ENCODE results near the gene RPS6KL1. TPM values are rescaled to one million over a fixed set of nuclear protein-coding genes. Genes with fewer than 3 reads are reported as not detected.

Gene RPS6KL1
- total RNA-seq, 1 experiment from 2014 or later: 17.9 TPM

DNA sequence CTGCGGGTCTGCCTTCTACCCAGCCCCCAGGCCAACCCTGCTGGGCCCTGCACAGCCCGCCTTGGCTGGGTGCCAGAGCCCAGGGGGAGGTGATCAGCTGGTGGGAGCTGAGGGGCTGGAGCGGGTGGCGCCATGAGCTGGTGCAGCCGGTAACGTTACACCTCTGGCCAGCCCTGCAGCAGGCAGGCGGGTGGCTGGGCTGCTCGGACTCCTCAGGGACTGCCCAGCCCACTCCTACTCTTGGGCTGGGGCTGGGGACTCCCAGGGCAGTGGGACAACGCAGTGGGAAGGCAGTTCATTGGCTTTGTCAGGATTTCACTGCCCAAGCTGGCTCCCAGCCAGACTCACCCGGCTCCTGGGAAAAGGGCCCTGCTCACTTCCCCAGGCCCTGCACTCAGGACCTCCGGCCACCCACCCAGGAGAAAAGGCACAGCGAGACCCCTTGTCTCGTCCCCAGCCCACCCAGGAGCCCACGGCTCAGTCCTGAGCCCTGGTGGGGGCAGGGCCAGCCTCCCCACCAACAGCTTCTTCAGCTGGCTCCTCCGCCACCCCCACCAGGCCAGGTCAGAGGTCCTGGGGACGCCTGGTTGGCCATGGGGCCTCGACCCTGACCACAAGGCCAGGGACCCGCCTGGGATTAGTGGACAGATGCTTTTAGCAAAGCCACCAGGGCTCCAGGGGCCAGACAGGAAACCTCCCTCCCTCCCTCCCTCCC lies 31.3 kb upstream of the RPS6KL1 start:
- H3K79me2 ChIP-seq (ENCODE audit: low read length): no peaks in the 10 kb centered on the region
- ChIA-PET CTCF (no interaction called here), POLR2A (ENCODE audit: unreplicated experiment) (no interaction called here)
- intact Hi-C loops (cut with micrococcal nuclease): no loop called here
- TF ChIP-seq, protein P1, sequence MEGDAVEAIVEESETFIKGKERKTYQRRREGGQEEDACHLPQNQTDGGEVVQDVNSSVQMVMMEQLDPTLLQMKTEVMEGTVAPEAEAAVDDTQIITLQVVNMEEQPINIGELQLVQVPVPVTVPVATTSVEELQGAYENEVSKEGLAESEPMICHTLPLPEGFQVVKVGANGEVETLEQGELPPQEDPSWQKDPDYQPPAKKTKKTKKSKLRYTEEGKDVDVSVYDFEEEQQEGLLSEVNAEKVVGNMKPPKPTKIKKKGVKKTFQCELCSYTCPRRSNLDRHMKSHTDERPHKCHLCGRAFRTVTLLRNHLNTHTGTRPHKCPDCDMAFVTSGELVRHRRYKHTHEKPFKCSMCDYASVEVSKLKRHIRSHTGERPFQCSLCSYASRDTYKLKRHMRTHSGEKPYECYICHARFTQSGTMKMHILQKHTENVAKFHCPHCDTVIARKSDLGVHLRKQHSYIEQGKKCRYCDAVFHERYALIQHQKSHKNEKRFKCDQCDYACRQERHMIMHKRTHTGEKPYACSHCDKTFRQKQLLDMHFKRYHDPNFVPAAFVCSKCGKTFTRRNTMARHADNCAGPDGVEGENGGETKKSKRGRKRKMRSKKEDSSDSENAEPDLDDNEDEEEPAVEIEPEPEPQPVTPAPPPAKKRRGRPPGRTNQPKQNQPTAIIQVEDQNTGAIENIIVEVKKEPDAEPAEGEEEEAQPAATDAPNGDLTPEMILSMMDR (conservative IDR thresholded peaks at IDR 0.05; ENCODE audit: low read depth, low read length): no peak
- no peak for TF ChIP-seq EZH2phosphoT487 (IDR thresholded peaks at IDR 0.05; ENCODE audit: borderline replicate concordance, low read length)
- no peak for TF ChIP-seq EZH2 (IDR thresholded peaks at IDR 0.05; ENCODE audit: low read length, unreplicated experiment)
- H2AFZ ChIP-seq (ENCODE audit: low read length): no peak overlapping the region
- no peak overlapping the region for H3K27ac ChIP-seq (ENCODE audit: low read length)
- no peaks in the 10 kb centered on the region for H3K36me3 ChIP-seq (ENCODE audit: low read depth, low read length)
- H3F3A ChIP-seq (ENCODE audit: low read length, unreplicated experiment): no peaks in the 10 kb centered on the region
- H4K20me1 ChIP-seq (ENCODE audit: low read length): no peaks in the 10 kb centered on the region
- no peak for ATAC-seq
- H3K4me3 ChIP-seq (ENCODE audit: low read length): no peak overlapping the region
- H3K9me3 ChIP-seq (ENCODE audit: low read length): no peaks in the 10 kb centered on the region
- H3K4me1 ChIP-seq (ENCODE audit: insufficient read depth, low read length): peaks cover 2% of the 10 kb centered on the region
- H3K9me2 ChIP-seq (replicated peaks; ENCODE audit: low read length): no peaks in the 10 kb centered on the region
- H3K4me2 ChIP-seq (ENCODE audit: low read length): no peak overlapping the region
- DNase-seq: no peak
- BruUV-seq (replicated peaks): no TSS peak
- H3K9ac ChIP-seq (ENCODE audit: low read length): no peak overlapping the region
- no peaks in the 10 kb centered on the region for H3K27me3 ChIP-seq (ENCODE audit: low read length)

DNA sequence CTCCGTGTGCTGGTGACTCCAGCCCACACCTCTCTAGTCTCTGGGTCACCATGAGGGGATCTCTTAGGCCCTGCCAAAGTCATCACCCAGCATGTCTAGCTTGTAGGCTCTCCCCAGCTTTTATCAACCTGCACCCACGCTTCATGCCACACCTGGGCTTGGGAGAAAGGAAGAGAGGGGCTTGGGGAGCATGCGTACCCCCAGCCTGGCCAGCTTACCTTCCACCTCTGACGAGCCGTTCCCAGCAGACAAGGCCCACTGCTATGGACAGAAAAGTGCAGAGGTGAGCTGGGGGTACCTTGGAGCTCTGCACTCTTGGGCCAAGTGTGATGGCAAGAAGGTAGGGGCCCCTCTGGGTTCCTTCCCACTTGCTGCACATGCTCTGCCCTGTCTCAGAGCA lies 30.6 kb upstream of the RPS6KL1 start:
- Histone ChIP-seq H3K36me3 (ENCODE audit: low read depth, low read length) (no peaks in the 10 kb centered on the region), H3K9me2 (replicated peaks; ENCODE audit: low read length) (no peaks in the 10 kb centered on the region), H3K27ac (ENCODE audit: low read length) (no peak overlapping the region), H3K79me2 (ENCODE audit: low read length) (no peaks in the 10 kb centered on the region), H2AFZ (ENCODE audit: low read length) (no peak overlapping the region), H3K9me3 (ENCODE audit: low read length) (no peaks in the 10 kb centered on the region), H3K27me3 (ENCODE audit: low read length) (no peaks in the 10 kb centered on the region), H3K9ac (ENCODE audit: low read length) (no peak overlapping the region), H3K4me2 (ENCODE audit: low read length) (no peak overlapping the region), H3K4me3 (ENCODE audit: low read length) (no peak overlapping the region), H3F3A (ENCODE audit: low read length, unreplicated experiment) (no peaks in the 10 kb centered on the region), H4K20me1 (ENCODE audit: low read length) (no peaks in the 10 kb centered on the region), H3K4me1 (ENCODE audit: insufficient read depth, low read length) (no peaks in the 10 kb centered on the region; the same call in 1 of the 2 replicates)
- DNase-seq (no peak), ATAC-seq (no peak)
- no TSS peak for BruUV-seq (replicated peaks)
- ChIA-PET CTCF (no interaction called here), POLR2A (ENCODE audit: unreplicated experiment) (no interaction called here)
- TF ChIP-seq EZH2 (IDR thresholded peaks at IDR 0.05; ENCODE audit: low read length, unreplicated experiment) (no peak), EZH2phosphoT487 (IDR thresholded peaks at IDR 0.05; ENCODE audit: borderline replicate concordance, low read length) (no peak)
- TF ChIP-seq, protein P1 (conservative IDR thresholded peaks at IDR 0.05; ENCODE audit: low read depth, low read length): no peak
- intact Hi-C loops (cut with micrococcal nuclease): no loop called here

DNA sequence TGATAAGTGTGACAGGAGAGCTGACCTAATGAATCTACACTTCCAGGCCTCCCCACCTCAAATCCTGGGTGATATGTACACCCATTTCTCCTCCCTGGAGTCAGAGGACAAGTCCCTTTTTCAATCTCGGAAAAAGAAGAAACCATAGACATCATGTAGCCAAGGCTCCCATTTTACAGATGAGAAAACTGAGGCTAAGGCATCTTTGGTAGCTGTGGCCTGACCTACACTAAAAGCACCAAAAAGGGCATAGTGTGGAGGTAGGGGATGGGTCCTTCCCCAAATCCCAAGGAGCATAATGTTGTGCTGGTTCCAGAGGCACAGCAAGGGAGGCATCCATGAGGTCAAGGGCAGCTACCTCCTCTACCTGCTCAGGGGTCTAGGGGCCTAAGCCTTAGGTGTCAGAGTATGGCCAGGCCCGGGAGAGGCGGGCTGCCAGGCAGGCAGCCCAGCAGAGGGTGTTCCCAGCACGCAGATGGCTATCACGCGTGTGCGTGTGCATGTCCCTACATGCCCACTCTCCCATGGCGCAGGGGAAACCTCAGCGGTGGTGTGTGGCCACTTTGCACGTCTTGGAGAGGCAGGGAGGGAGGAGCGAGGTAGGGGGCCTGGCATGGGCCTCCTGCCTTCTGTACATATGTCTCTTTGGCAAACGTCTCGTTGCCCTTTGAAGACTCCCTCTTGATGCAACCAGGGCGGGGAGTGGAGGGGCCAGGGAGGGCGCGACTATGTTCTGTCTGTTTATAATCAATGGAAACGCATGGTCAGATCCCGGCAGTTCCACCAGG lies 29.8 kb upstream of the RPS6KL1 start:
- Histone ChIP-seq H3K9me2 (replicated peaks; ENCODE audit: low read length) (no peaks in the 10 kb centered on the region), H3K9me3 (ENCODE audit: low read length) (no peaks in the 10 kb centered on the region), H3K79me2 (ENCODE audit: low read length) (no peaks in the 10 kb centered on the region), H3F3A (ENCODE audit: low read length, unreplicated experiment) (no peaks in the 10 kb centered on the region), H3K36me3 (ENCODE audit: low read depth, low read length) (no peaks in the 10 kb centered on the region), H4K20me1 (ENCODE audit: low read length) (no peaks in the 10 kb centered on the region), H3K4me1 (ENCODE audit: insufficient read depth, low read length) (no peaks in the 10 kb centered on the region; the same call in 1 of the 2 replicates), H3K27ac (ENCODE audit: low read length) (no peak overlapping the region), H2AFZ (ENCODE audit: low read length) (no peak overlapping the region), H3K4me3 (ENCODE audit: low read length) (no peak overlapping the region), H3K27me3 (ENCODE audit: low read length) (no peaks in the 10 kb centered on the region), H3K9ac (ENCODE audit: low read length) (no peak overlapping the region), H3K4me2 (ENCODE audit: low read length) (no peak overlapping the region)
- BruUV-seq (replicated peaks): no TSS peak
- DNase-seq (no peak), ATAC-seq (no peak)
- ChIA-PET POLR2A (ENCODE audit: unreplicated experiment) (no interaction called here), CTCF (no interaction called here)
- TF ChIP-seq, protein P1 (conservative IDR thresholded peaks at IDR 0.05; ENCODE audit: low read depth, low read length): no peak
- TF ChIP-seq EZH2 (IDR thresholded peaks at IDR 0.05; ENCODE audit: low read length, unreplicated experiment): no peak
- no peak for TF ChIP-seq EZH2phosphoT487 (IDR thresholded peaks at IDR 0.05; ENCODE audit: borderline replicate concordance, low read length)
- intact Hi-C loops (cut with micrococcal nuclease): no loop called here
